Stomach smooth muscle (tissue), 2 donors: ENCODE measurements around the gene RAD51B.

Experiments
- H3K27ac ChIP-seq: one replicate; pipeline ENCODE4 v1.7.0; 2013; ENCODE audit warnings: mild to moderate bottlenecking, low read length, inconsistent platforms
- H3K27me3 ChIP-seq, 2 donors: one replicate each; pipeline ENCODE4 v1.7.0; 2013; ENCODE audit warnings: low read length in 2 of 2; ENCODE audit not compliant: insufficient read depth in 2 of 2, control insufficient read depth in 1 of 2
- H3K36me3 ChIP-seq, 2 donors: one replicate each; pipeline ENCODE4 v1.7.0; 2013; ENCODE audit warnings: low read length in 2 of 2; ENCODE audit not compliant: control insufficient read depth in 2 of 2, insufficient read depth in 2 of 2
- H3K4me1 ChIP-seq: one replicate; pipeline ENCODE4 v1.7.0; 2013; ENCODE audit warnings: low read length; ENCODE audit not compliant: control insufficient read depth, insufficient read depth
- H3K4me3 ChIP-seq, 2 donors: one replicate each; pipeline ENCODE4 v1.7.0; 2013; ENCODE audit warnings: low read length in 2 of 2
- H3K9ac ChIP-seq, 2 donors: one replicate each; pipeline ENCODE4 v1.7.0; 2013; ENCODE audit warnings: low read length in 2 of 2, mild to moderate bottlenecking in 1 of 2
- H3K9me3 ChIP-seq, 2 donors: one replicate each; pipeline ENCODE4 v1.7.0; 2013; ENCODE audit warnings: low read length in 2 of 2; ENCODE audit not compliant: control insufficient read depth in 2 of 2
- donor health status: healthy.
- donor health status: Pancreatic carcinoma.

Gene RAD51B

GRCh38 chr14:68008491-68008890 is 188.9 kb downstream of the RAD51B start:
- no peaks in the 10 kb centered on the region for H3K27me3 ChIP-seq
- H3K4me1 ChIP-seq, result peaks cover 2% of the 10 kb centered on the region
- H3K9me3 ChIP-seq, result no peaks in the 10 kb centered on the region
- no peak overlapping the region for H3K9ac ChIP-seq
- no peak overlapping the region for H3K27ac ChIP-seq
- no peak overlapping the region for H3K4me3 ChIP-seq
- no peaks in the 10 kb centered on the region for H3K36me3 ChIP-seq

GRCh38 chr14:68011406-68012028 is 191.9 kb downstream of the RAD51B start:
- H3K27ac ChIP-seq, result peak overlapping the region; percentile 19
- no peaks in the 10 kb centered on the region for H3K27me3 ChIP-seq
- H3K9me3 ChIP-seq, result no peaks in the 10 kb centered on the region
- H3K36me3 ChIP-seq, result no peaks in the 10 kb centered on the region
- peak overlapping the region in 1 of 2 donors; percentile 54 for H3K9ac ChIP-seq
- peak overlapping the region in 1 of 2 donors; percentile 58 for H3K4me3 ChIP-seq
- H3K4me1 ChIP-seq, result peaks cover 2% of the 10 kb centered on the region

GRCh38 chr14:68012871-68013270 is 193.3 kb downstream of the RAD51B start:
- Histone ChIP-seq H3K4me3 (peak overlapping the region in 1 of 2 donors; percentile 20), H3K9me3 (no peaks in the 10 kb centered on the region), H3K36me3 (no peaks in the 10 kb centered on the region), H3K27ac (peak overlapping the region; percentile 37), H3K9ac (peak overlapping the region in 1 of 2 donors; percentile 3), H3K27me3 (no peaks in the 10 kb centered on the region), H3K4me1 (peaks cover 2% of the 10 kb centered on the region)

GRCh38 chr14:68013326-68013725 is 193.7 kb downstream of the RAD51B start:
- H3K4me3 ChIP-seq, result peak overlapping the region in 1 of 2 donors; percentile 20
- peak overlapping the region; percentile 37 for H3K27ac ChIP-seq
- H3K27me3 ChIP-seq, result no peaks in the 10 kb centered on the region
- H3K9me3 ChIP-seq, result no peaks in the 10 kb centered on the region
- H3K4me1 ChIP-seq, result peaks cover 2% of the 10 kb centered on the region
- no peaks in the 10 kb centered on the region for H3K36me3 ChIP-seq
- no peak overlapping the region for H3K9ac ChIP-seq

GRCh38 chr14:68014771-68015170 is 195.2 kb downstream of the RAD51B start:
- no peaks in the 10 kb centered on the region for H3K27me3 ChIP-seq
- no peak overlapping the region for H3K4me3 ChIP-seq
- no peaks in the 10 kb centered on the region for H3K36me3 ChIP-seq
- H3K9ac ChIP-seq, result no peak overlapping the region
- peaks cover 2% of the 10 kb centered on the region for H3K4me1 ChIP-seq
- no peaks in the 10 kb centered on the region for H3K9me3 ChIP-seq
- no peak overlapping the region for H3K27ac ChIP-seq

- H3K9ac ChIP-seq, result no peak overlapping the region
- H3K27ac ChIP-seq, result no peak overlapping the region
- H3K9me3 ChIP-seq, result no peaks in the 10 kb centered on the region
- no peaks in the 10 kb centered on the region for H3K27me3 ChIP-seq
- H3K4me1 ChIP-seq, result peaks cover 2% of the 10 kb centered on the region
- no peaks in the 10 kb centered on the region for H3K36me3 ChIP-seq
- H3K4me3 ChIP-seq, result no peak overlapping the region
These were observed 196.0 kb downstream of the RAD51B start for GRCh38 chr14:68015356-68016254.

- H3K9ac ChIP-seq, result no peak overlapping the region
- H3K36me3 ChIP-seq, result no peaks in the 10 kb centered on the region
- peaks cover 2% of the 10 kb centered on the region for H3K4me1 ChIP-seq
- H3K9me3 ChIP-seq, result no peaks in the 10 kb centered on the region
- no peak overlapping the region for H3K27ac ChIP-seq
- H3K27me3 ChIP-seq, result no peaks in the 10 kb centered on the region
- no peak overlapping the region for H3K4me3 ChIP-seq
These were observed 196.8 kb downstream of the RAD51B start for GRCh38 chr14:68016255-68016914.

GRCh38 chr14:68018598-68018997 is 199.0 kb downstream of the RAD51B start:
- Histone ChIP-seq H3K9ac (no peak overlapping the region), H3K36me3 (no peaks in the 10 kb centered on the region), H3K9me3 (peaks cover 0 to 6% of the 10 kb centered on the region in 2 donors), H3K27ac (no peak overlapping the region), H3K4me3 (no peak overlapping the region), H3K4me1 (no peaks in the 10 kb centered on the region), H3K27me3 (no peaks in the 10 kb centered on the region)

- Histone ChIP-seq H3K4me3 (no peak overlapping the region), H3K4me1 (no peaks in the 10 kb centered on the region), H3K36me3 (no peaks in the 10 kb centered on the region), H3K9me3 (peaks cover 0 to 6% of the 10 kb centered on the region in 2 donors), H3K9ac (no peak overlapping the region), H3K27ac (no peak overlapping the region), H3K27me3 (no peaks in the 10 kb centered on the region)
These were observed 200.9 kb downstream of the RAD51B start for GRCh38 chr14:68020493-68020892.

GRCh38 chr14:68020999-68021663 is 201.6 kb downstream of the RAD51B start:
- no peak overlapping the region for H3K4me3 ChIP-seq
- no peaks in the 10 kb centered on the region for H3K27me3 ChIP-seq
- H3K4me1 ChIP-seq, result no peaks in the 10 kb centered on the region
- H3K9ac ChIP-seq, result no peak overlapping the region
- peaks cover 0 to 6% of the 10 kb centered on the region in 2 donors for H3K9me3 ChIP-seq
- no peaks in the 10 kb centered on the region for H3K36me3 ChIP-seq
- H3K27ac ChIP-seq, result no peak overlapping the region
